Neural cell (in vitro differentiated cells): ENCODE data around the gene SNAPIN.

Source experiments
- CTCF ChIP-seq: fragments of 450-650 bp; IDR thresholded peaks from 2 replicates; pipeline ENCODE4 v1.5.1; 2014; ENCODE audit warnings: antibody characterized with exemption, mild to moderate bottlenecking, moderate library complexity; ENCODE audit not compliant: poor library complexity, severe bottlenecking
- EP300 ChIP-seq: fragments of 450-650 bp; conservative IDR thresholded peaks from 2 replicates; pipeline ENCODE4 v1.6.1; 2014; ENCODE audit warnings: antibody characterized with exemption, mild to moderate bottlenecking, moderate library complexity; ENCODE audit not compliant: poor library complexity, severe bottlenecking
- EZH2 ChIP-seq: fragments of 200-600, 300-800 bp; shearing (Covaris generic), sonication (generic); IDR thresholded peaks from 2 replicates; pipeline ENCODE4 v1.6.1; 2014; ENCODE audit warnings: antibody characterized with exemption, low read length, borderline replicate concordance, mild to moderate bottlenecking; ENCODE audit not compliant: insufficient read depth, poor library complexity, severe bottlenecking
- MXI1 ChIP-seq: fragments of 450-650 bp; conservative IDR thresholded peaks from 2 replicates; pipeline ENCODE4 v1.6.1; 2014; ENCODE audit warnings: antibody characterized with exemption, mild to moderate bottlenecking; ENCODE audit not compliant: poor library complexity, severe bottlenecking
- POLR2AphosphoS5 ChIP-seq: IDR thresholded peaks from 2 replicates; pipeline ENCODE4 v1.6.1; 2012
- RAD21 ChIP-seq: fragments of 450-650 bp; conservative IDR thresholded peaks from 2 replicates; pipeline ENCODE4 v1.6.1; 2014; ENCODE audit warnings: antibody characterized with exemption, mild to moderate bottlenecking, moderate library complexity
- SMC3 ChIP-seq: fragments of 450-650 bp; conservative IDR thresholded peaks from 2 replicates; pipeline ENCODE4 v1.6.1; 2014; ENCODE audit warnings: antibody characterized with exemption, mild to moderate bottlenecking, moderate library complexity; ENCODE audit not compliant: poor library complexity
- TAF1 ChIP-seq: IDR thresholded peaks from 2 replicates; pipeline ENCODE4 v1.6.1; 2012; ENCODE audit warnings: low read depth
- TF ChIP-seq, protein P1 (sequence below): IDR thresholded peaks from 2 replicates; pipeline ENCODE4 v1.6.1; 2012; ENCODE audit warnings: borderline replicate concordance

DNA sequence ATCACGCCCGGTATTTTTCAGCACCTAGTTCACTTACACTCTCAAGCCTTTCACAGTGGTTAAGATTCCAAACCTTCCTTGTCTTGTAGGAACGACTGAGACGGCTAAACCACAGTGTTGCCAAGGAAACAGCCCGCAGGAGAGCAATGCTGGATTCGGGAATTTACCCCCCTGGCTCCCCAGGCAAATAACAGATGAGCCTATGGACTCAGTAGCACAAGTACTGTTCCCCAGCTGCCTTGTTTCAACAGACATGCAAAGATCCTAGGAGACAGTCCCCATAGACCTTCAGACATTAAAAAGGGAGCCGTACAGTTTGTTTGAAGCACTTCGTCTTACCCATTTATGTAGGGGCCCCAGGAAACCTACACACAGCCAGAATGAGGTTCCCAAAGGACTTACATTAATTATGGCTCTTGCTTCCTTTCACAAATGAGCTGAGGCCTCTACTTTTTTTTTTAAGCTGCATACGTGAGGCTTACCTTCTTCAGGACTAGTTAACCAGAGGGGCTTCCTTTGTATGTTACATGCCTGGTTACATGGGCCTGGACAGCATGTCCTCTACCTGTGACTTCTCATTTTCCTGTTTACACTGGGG lies 2.7 kb downstream of the SNAPIN start:
- TF ChIP-seq SMC3 (no peak), CTCF (no peak), EP300 (no peak), TAF1 (no peak), EZH2 (no peak), RAD21 (no peak), POLR2AphosphoS5 (no peak), MXI1 (no peak)
- TF ChIP-seq, protein P1, sequence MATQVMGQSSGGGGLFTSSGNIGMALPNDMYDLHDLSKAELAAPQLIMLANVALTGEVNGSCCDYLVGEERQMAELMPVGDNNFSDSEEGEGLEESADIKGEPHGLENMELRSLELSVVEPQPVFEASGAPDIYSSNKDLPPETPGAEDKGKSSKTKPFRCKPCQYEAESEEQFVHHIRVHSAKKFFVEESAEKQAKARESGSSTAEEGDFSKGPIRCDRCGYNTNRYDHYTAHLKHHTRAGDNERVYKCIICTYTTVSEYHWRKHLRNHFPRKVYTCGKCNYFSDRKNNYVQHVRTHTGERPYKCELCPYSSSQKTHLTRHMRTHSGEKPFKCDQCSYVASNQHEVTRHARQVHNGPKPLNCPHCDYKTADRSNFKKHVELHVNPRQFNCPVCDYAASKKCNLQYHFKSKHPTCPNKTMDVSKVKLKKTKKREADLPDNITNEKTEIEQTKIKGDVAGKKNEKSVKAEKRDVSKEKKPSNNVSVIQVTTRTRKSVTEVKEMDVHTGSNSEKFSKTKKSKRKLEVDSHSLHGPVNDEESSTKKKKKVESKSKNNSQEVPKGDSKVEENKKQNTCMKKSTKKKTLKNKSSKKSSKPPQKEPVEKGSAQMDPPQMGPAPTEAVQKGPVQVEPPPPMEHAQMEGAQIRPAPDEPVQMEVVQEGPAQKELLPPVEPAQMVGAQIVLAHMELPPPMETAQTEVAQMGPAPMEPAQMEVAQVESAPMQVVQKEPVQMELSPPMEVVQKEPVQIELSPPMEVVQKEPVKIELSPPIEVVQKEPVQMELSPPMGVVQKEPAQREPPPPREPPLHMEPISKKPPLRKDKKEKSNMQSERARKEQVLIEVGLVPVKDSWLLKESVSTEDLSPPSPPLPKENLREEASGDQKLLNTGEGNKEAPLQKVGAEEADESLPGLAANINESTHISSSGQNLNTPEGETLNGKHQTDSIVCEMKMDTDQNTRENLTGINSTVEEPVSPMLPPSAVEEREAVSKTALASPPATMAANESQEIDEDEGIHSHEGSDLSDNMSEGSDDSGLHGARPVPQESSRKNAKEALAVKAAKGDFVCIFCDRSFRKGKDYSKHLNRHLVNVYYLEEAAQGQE: no peak
